Astrocyte (in vitro differentiated cells and primary cell): Measurements from ENCODE around the gene NR4A2. TPM values are rescaled to one million over a fixed set of nuclear protein-coding genes. Genes with fewer than 3 reads are reported as not detected.

Experiments
- DNase-seq: peaks from one replicate; pipeline ENCODE4 v3.0.0-alpha.2; 2010; ENCODE audit warnings: low read depth
- FAIRE-seq: peaks from 2 replicates; lab custom pipeline; 2011; peaks lifted over from hg19 to GRCh38; lab: Jason Lieb, UNC
- H2AFZ ChIP-seq: 2 replicates; pipeline ENCODE4 v1.6.0; 2012; ENCODE audit warnings: low read depth, low read length, inconsistent platforms
- H3K27ac ChIP-seq: 2 replicates; pipeline ENCODE4 v1.5.1; 2011; ENCODE audit warnings: low read depth, low read length, inconsistent platforms
- H3K27me3 ChIP-seq: 2 replicates; pipeline ENCODE4 v1.6.0; 2011; ENCODE audit warnings: low read length, inconsistent platforms; ENCODE audit not compliant: insufficient read depth
- H3K36me3 ChIP-seq: 2 replicates; pipeline ENCODE4 v1.5.1; 2011; ENCODE audit warnings: low read length, inconsistent platforms; ENCODE audit not compliant: insufficient read depth
- H3K4me1 ChIP-seq: 2 replicates; pipeline ENCODE4 v1.5.1; 2011; ENCODE audit warnings: low read length, inconsistent platforms; ENCODE audit not compliant: insufficient read depth
- H3K4me2 ChIP-seq: 2 replicates; pipeline ENCODE4 v1.6.0; 2012; ENCODE audit warnings: low read length, inconsistent platforms
- H3K4me3 ChIP-seq: 2 replicates; pipeline ENCODE4 v1.5.1; 2011; ENCODE audit warnings: low read depth, mild to moderate bottlenecking, low read length, inconsistent platforms; ENCODE audit not compliant: insufficient read depth
- H3K79me2 ChIP-seq: 2 replicates; pipeline ENCODE4 v1.6.0; 2012; ENCODE audit warnings: mild to moderate bottlenecking, low read length, inconsistent platforms; ENCODE audit not compliant: insufficient read depth
- H3K9ac ChIP-seq: 2 replicates; pipeline ENCODE4 v1.6.0; 2012; ENCODE audit warnings: mild to moderate bottlenecking, low read length, inconsistent platforms
- H3K9me3 ChIP-seq: 2 replicates; pipeline ENCODE4 v1.5.1; 2012; ENCODE audit warnings: low read depth, mild to moderate bottlenecking, low read length, inconsistent platforms; ENCODE audit not compliant: insufficient read depth
- H4K20me1 ChIP-seq: 2 replicates; pipeline ENCODE4 v1.6.0; 2012; ENCODE audit warnings: low read length, inconsistent platforms; ENCODE audit not compliant: insufficient read depth
- H3K27ac Mint-ChIP-seq: one replicate; pipeline ENCODE4 v1.8.0; 2021; ENCODE audit warnings: mild to moderate bottlenecking, mixed read lengths; ENCODE audit not compliant: unreplicated experiment
- H3K27me3 Mint-ChIP-seq: one replicate; pipeline ENCODE4 v1.8.0; 2021; ENCODE audit warnings: low read depth, mixed read lengths; ENCODE audit not compliant: unreplicated experiment
- H3K36me3 Mint-ChIP-seq: one replicate; pipeline ENCODE4 v1.8.0; 2021; ENCODE audit warnings: low read depth, mixed read lengths; ENCODE audit not compliant: unreplicated experiment
- H3K4me1 Mint-ChIP-seq: one replicate; pipeline ENCODE4 v1.8.0; 2021; ENCODE audit warnings: low read depth, mixed read lengths; ENCODE audit not compliant: unreplicated experiment
- H3K4me3 Mint-ChIP-seq: one replicate; pipeline ENCODE4 v1.8.0; 2021; ENCODE audit warnings: mild to moderate bottlenecking, moderate library complexity, mixed read lengths; ENCODE audit not compliant: unreplicated experiment
- H3K9me3 Mint-ChIP-seq: one replicate; pipeline ENCODE4 v1.8.0; 2021; ENCODE audit warnings: mild to moderate bottlenecking, mixed read lengths; ENCODE audit not compliant: unreplicated experiment
- CTCF ChIP-seq: IDR thresholded peaks from 2 replicates; pipeline ENCODE4 v1.5.1; 2011; ENCODE audit warnings: low read depth, mild to moderate bottlenecking, inconsistent platforms, low read length, moderate library complexity; ENCODE audit not compliant: insufficient read depth
- EZH2 ChIP-seq: IDR thresholded peaks from 2 replicates; pipeline ENCODE4 v1.6.1; 2012; ENCODE audit warnings: mild to moderate bottlenecking, low read length, inconsistent platforms; ENCODE audit not compliant: insufficient read depth
- total RNA-seq: library from RNA; stranded (reverse); gene quantifications from 2 replicates; pipeline ENCODE4 v1.2.1, GENCODE V29; 2021

The NR4A2 gene
- total RNA-seq, 1 donor from 2014 or later: 1.3 TPM

GRCh38 chr2:156309167-156309566, 23.4 kb downstream of the NR4A2 start:
- Mint-ChIP-seq H3K4me3 (no peak overlapping the region), H3K9me3 (no peaks in the 10 kb centered on the region), H3K27ac (peak overlapping the region; percentile 51), H3K27me3 (no peaks in the 10 kb centered on the region), H3K36me3 (no peaks in the 10 kb centered on the region), H3K4me1 (peaks cover 5% of the 10 kb centered on the region)
- DNase-seq: no peak
- Histone ChIP-seq H3K27me3 (no peaks in the 10 kb centered on the region), H3K9me3 (no peaks in the 10 kb centered on the region), H4K20me1 (no peaks in the 10 kb centered on the region), H2AFZ (no peak overlapping the region), H3K4me1 (no peaks in the 10 kb centered on the region), H3K4me3 (no peak overlapping the region), H3K79me2 (no peaks in the 10 kb centered on the region), H3K27ac (no peak overlapping the region), H3K36me3 (no peaks in the 10 kb centered on the region), H3K4me2 (no peak overlapping the region), H3K9ac (no peak overlapping the region)
- TF ChIP-seq CTCF: no peak
- TF ChIP-seq EZH2: no peak
- no peak for FAIRE-seq

- Histone ChIP-seq H2AFZ (no peak overlapping the region), H3K9me3 (no peaks in the 10 kb centered on the region), H3K79me2 (no peaks in the 10 kb centered on the region), H3K27ac (no peak overlapping the region), H3K36me3 (no peaks in the 10 kb centered on the region), H3K9ac (no peak overlapping the region), H3K4me3 (no peak overlapping the region), H3K4me2 (no peak overlapping the region), H3K27me3 (no peaks in the 10 kb centered on the region), H4K20me1 (no peaks in the 10 kb centered on the region), H3K4me1 (no peaks in the 10 kb centered on the region)
- DNase-seq: no peak
- Mint-ChIP-seq H3K36me3 (no peaks in the 10 kb centered on the region), H3K9me3 (no peaks in the 10 kb centered on the region), H3K27me3 (no peaks in the 10 kb centered on the region), H3K4me3 (no peak overlapping the region), H3K27ac (no peak overlapping the region), H3K4me1 (peaks cover 5% of the 10 kb centered on the region)
- no peak for FAIRE-seq
- no peak for TF ChIP-seq EZH2
- no peak for TF ChIP-seq CTCF
Observed at GRCh38 chr2:156306821-156307220, 25.7 kb downstream of the NR4A2 start.

GRCh38 chr2:156305121-156305520, 27.4 kb downstream of the NR4A2 start:
- FAIRE-seq (no peak), DNase-seq (no peak)
- Histone ChIP-seq H2AFZ (no peak overlapping the region), H4K20me1 (no peaks in the 10 kb centered on the region), H3K4me3 (no peak overlapping the region), H3K27ac (no peak overlapping the region), H3K27me3 (no peaks in the 10 kb centered on the region), H3K9ac (no peak overlapping the region), H3K79me2 (no peaks in the 10 kb centered on the region), H3K36me3 (no peaks in the 10 kb centered on the region), H3K9me3 (no peaks in the 10 kb centered on the region), H3K4me1 (no peaks in the 10 kb centered on the region), H3K4me2 (no peak overlapping the region)
- TF ChIP-seq CTCF (no peak), EZH2 (no peak)
- no peaks in the 10 kb centered on the region for H3K36me3 Mint-ChIP-seq
- no peak overlapping the region for H3K27ac Mint-ChIP-seq
- H3K4me1 Mint-ChIP-seq: peaks cover 5% of the 10 kb centered on the region
- no peaks in the 10 kb centered on the region for H3K27me3 Mint-ChIP-seq
- H3K4me3 Mint-ChIP-seq: no peak overlapping the region
- no peaks in the 10 kb centered on the region for H3K9me3 Mint-ChIP-seq
